Esophagus squamous epithelium (tissue), 4 donors: Measurements from ENCODE around the gene HEXIM1.

Experiments used
- CTCF ChIP-seq, 6 experiments: fragments of 450-650 bp in 4 of 6; fragments of 200-600 bp in 2 of 6; sonication (generic) in 2 of 6; IDR thresholded peaks; one replicate each; pipeline ENCODE4 v1.5.1; 2016 to 2019; ENCODE audit warnings: antibody characterized with exemption in 6 of 6, mild to moderate bottlenecking in 4 of 6, moderate library complexity in 4 of 6
- POLR2A ChIP-seq, 4 donors: fragments of 450-650 bp; IDR thresholded peaks; one replicate each; pipeline ENCODE4 v1.6.1; 2017; ENCODE audit warnings: antibody characterized with exemption in 4 of 4, mild to moderate bottlenecking in 4 of 4, moderate library complexity in 3 of 4

- TF ChIP-seq CTCF (IDR thresholded peaks at IDR 0.05) (no peak), POLR2A (IDR thresholded peaks at IDR 0.05) (no peak)
Measured at GRCh38 chr17:45107293-45108010, 40.8 kb upstream of the HEXIM1 start.
